ENCODE measurements around the gene DEGS1. TPM values are rescaled to one million over a fixed set of nuclear protein-coding genes. Genes with fewer than 3 reads are reported as not detected.

The DEGS1 gene
- total and polyA plus RNA-seq, 9 donors, result 35.7 to 113 (median 47.3) TPM

DNA sequence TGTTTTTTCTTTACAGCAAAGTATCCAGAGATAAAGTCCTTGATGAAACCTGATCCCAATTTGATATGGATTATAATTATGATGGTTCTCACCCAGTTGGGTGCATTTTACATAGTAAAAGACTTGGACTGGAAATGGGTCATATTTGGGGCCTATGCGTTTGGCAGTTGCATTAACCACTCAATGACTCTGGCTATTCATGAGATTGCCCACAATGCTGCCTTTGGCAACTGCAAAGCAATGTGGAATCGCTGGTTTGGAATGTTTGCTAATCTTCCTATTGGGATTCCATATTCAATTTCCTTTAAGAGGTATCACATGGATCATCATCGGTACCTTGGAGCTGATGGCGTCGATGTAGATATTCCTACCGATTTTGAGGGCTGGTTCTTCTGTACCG lies 6.5 kb downstream of the DEGS1 start:
- Histone ChIP-seq H3K27me3 (no peaks in the 10 kb centered on the region), H3K4me1 (ENCODE audit: insufficient read depth) (peaks cover 2% of the 10 kb centered on the region), H3K9me3 (no peaks in the 10 kb centered on the region), H3K36me3 (no peaks in the 10 kb centered on the region), H3K4me3 (no peak overlapping the region), H3K27ac (no peak overlapping the region)
- intact Hi-C loops (cut with DNase I), result no loop called here
- WGBS, 3 donors, result 96 to 98% (median 97%) methylated on average over 7 of the region's 7 CpGs
- no peak for DNase-seq
- TF ChIP-seq EP300 (IDR thresholded peaks at IDR 0.05) (no peak), POLR2A (IDR thresholded peaks at IDR 0.05) (no peak), CTCF (IDR thresholded peaks at IDR 0.05) (no peak)

DNA sequence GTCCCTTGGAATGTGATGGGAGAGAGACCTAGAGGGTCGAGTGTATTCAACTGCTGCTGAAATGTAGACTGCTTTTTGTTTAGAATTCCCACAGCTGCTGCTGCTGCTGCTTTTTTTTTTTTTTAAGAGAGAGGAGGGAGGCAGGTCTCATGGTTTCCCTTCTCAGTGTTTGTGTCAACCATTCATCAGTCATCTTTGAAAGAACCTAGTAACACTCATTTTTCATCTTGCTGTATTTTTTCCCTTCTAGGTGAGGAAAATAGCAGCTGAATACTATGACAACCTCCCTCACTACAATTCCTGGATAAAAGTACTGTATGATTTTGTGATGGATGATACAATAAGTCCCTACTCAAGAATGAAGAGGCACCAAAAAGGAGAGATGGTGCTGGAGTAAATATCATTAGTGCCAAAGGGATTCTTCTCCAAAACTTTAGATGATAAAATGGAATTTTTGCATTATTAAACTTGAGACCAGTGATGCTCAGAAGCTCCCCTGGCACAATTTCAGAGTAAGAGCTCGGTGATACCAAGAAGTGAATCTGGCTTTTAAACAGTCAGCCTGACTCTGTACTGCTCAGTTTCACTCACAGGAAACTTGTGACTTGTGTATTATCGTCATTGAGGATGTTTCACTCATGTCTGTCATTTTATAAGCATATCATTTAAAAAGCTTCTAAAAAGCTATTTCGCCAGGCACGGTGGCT lies 9.2 kb downstream of the DEGS1 start:
- 61 to 70% (median 66%) methylated on average over 5 of the region's 5 CpGs for WGBS, 3 donors
- Histone ChIP-seq H3K4me3 (no peak overlapping the region), H3K27me3 (no peaks in the 10 kb centered on the region), H3K4me1 (ENCODE audit: insufficient read depth) (no peaks in the 10 kb centered on the region), H3K9me3 (no peaks in the 10 kb centered on the region), H3K27ac (no peak overlapping the region), H3K36me3 (no peaks in the 10 kb centered on the region)
- TF ChIP-seq POLR2A (IDR thresholded peaks at IDR 0.05), result no peak
- no peak for TF ChIP-seq EP300 (IDR thresholded peaks at IDR 0.05)
- TF ChIP-seq CTCF (IDR thresholded peaks at IDR 0.05), result no peak
- intact Hi-C loops (cut with DNase I), result no loop called here
- DNase-seq, result no peak

- WGBS, 3 donors, result 87 to 95% (median 91%) methylated on average over 8 of the region's 8 CpGs
- DNase-seq, result no peak
- H3K36me3 ChIP-seq, result no peaks in the 10 kb centered on the region
- H3K4me3 ChIP-seq, result no peak overlapping the region
- no peaks in the 10 kb centered on the region for H3K4me1 ChIP-seq (ENCODE audit: insufficient read depth)
- no peaks in the 10 kb centered on the region for H3K27me3 ChIP-seq
- H3K9me3 ChIP-seq, result no peaks in the 10 kb centered on the region
- intact Hi-C loops (cut with DNase I), result no loop called here
- TF ChIP-seq EP300 (IDR thresholded peaks at IDR 0.05) (no peak), CTCF (IDR thresholded peaks at IDR 0.05) (no peak), POLR2A (IDR thresholded peaks at IDR 0.05) (no peak)
- no peak overlapping the region for H3K27ac ChIP-seq
These were observed 10.4 kb downstream of the DEGS1 start for GRCh38 chr1:224193319-224193966.

GRCh38 chr1:224196813-224197600 lies 14.0 kb downstream of the DEGS1 start:
- Histone ChIP-seq H3K27me3 (no peaks in the 10 kb centered on the region), H3K36me3 (no peaks in the 10 kb centered on the region), H3K27ac (no peak overlapping the region), H3K9me3 (no peaks in the 10 kb centered on the region), H3K4me3 (no peak overlapping the region), H3K4me1 (ENCODE audit: insufficient read depth) (no peaks in the 10 kb centered on the region)
- intact Hi-C loops (cut with DNase I), result no loop called here
- TF ChIP-seq EP300 (IDR thresholded peaks at IDR 0.05) (no peak), POLR2A (IDR thresholded peaks at IDR 0.05) (no peak), CTCF (IDR thresholded peaks at IDR 0.05) (no peak)
- WGBS, 3 donors, result 62 to 73% (median 67%) methylated on average over 5 of the region's 5 CpGs
- DNase-seq, result no peak

All from ovary (tissue), 9 donors.